Tibial artery (tissue), 4 donors: ENCODE data around the gene GGA3.

Experiments
- DNase-seq, 2 donors: peaks; one replicate each; pipeline ENCODE4 v3.0.0-alpha.2; 2019
- H3K27ac ChIP-seq, 2 donors: fragments of 200-600 bp; sonication (generic) in 1 of 2; 1 replicate in 1 of 2; 2 replicates in 1 of 2; pipeline ENCODE4 v1.5.1; 2018 to 2019; ENCODE audit warnings: mild to moderate bottlenecking in 1 of 2
- H3K27me3 ChIP-seq, 2 donors: fragments of 200-600 bp; sonication (generic) in 1 of 2; one replicate each; pipeline versions ENCODE4 v1.5.1 to v1.6.0; 2016 to 2019
- H3K36me3 ChIP-seq, 3 donors: fragments of 200-600 bp; sonication (generic) in 2 of 3; one replicate each; pipeline ENCODE4 v1.5.1; 2016 to 2019; ENCODE audit warnings: mild to moderate bottlenecking in 2 of 3
- H3K4me1 ChIP-seq, 4 donors: fragments of 200-600 bp; sonication (generic) in 2 of 4; 1 replicate in 3 of 4; 2 replicates in 1 of 4; pipeline ENCODE4 v1.5.1; 2016 to 2019
- H3K4me3 ChIP-seq, 2 donors: fragments of 200-600 bp; sonication (generic) in 1 of 2; 1 replicate in 1 of 2; 2 replicates in 1 of 2; pipeline ENCODE4 v1.5.1; 2018 to 2019; ENCODE audit warnings: mild to moderate bottlenecking in 2 of 2
- H3K9me3 ChIP-seq, 3 donors: fragments of 200-600 bp; sonication (generic) in 1 of 3; one replicate each; pipeline ENCODE4 v1.5.1; 2016 to 2019
- CTCF ChIP-seq, 2 experiments: fragments of 200-600 bp in 1 of 2; fragments of 450-650 bp in 1 of 2; IDR thresholded peaks; one replicate each; pipeline ENCODE4 v1.5.1; 2017 to 2019; ENCODE audit warnings: antibody characterized with exemption in 2 of 2, mild to moderate bottlenecking in 1 of 2, moderate library complexity in 1 of 2
- intact Hi-C: fragments of 100-400 bp; cut with DNase I; formaldehyde crosslinking; loops from one replicate; pipeline ENCODE4 v1.15.0; 2023; ENCODE audit warnings: low total_unique reads

GGA3 gene

GRCh38 chr17:75252039-75252816, 9.2 kb downstream of the GGA3 start:
- intact Hi-C loops = no loop called here
- Histone ChIP-seq H3K4me1 (peaks cover 0 to 20% (median 12%) of the 10 kb centered on the region in 4 donors), H3K4me3 (no peak overlapping the region), H3K9me3 (no peaks in the 10 kb centered on the region), H3K36me3 (no peaks in the 10 kb centered on the region), H3K27ac (no peak overlapping the region), H3K27me3 (no peaks in the 10 kb centered on the region)
- no peak for DNase-seq
- TF ChIP-seq CTCF (IDR thresholded peaks at IDR 0.05) = no peak

- peaks cover 0 to 24% (median 12%) of the 10 kb centered on the region in 4 donors for H3K4me1 ChIP-seq
- H3K27ac ChIP-seq = peak overlapping the region; percentile 69 to 73
- no peaks in the 10 kb centered on the region for H3K27me3 ChIP-seq
- peak overlapping the region; percentile 25 to 40 for H3K4me3 ChIP-seq
- H3K36me3 ChIP-seq = peaks cover 15 to 16% (median 16%) of the 10 kb centered on the region in 3 donors
- intact Hi-C loops = no loop called here
- no peak for TF ChIP-seq CTCF (IDR thresholded peaks at IDR 0.05)
- no peak for DNase-seq
- no peaks in the 10 kb centered on the region for H3K9me3 ChIP-seq
Observed at GRCh38 chr17:75250009-75250471, 11.4 kb downstream of the GGA3 start.

GRCh38 chr17:75249564-75249963, 11.8 kb downstream of the GGA3 start:
- intact Hi-C loops = no loop called here
- H3K27me3 ChIP-seq = no peaks in the 10 kb centered on the region

GRCh38 chr17:75246404-75246803, 15.0 kb downstream of the GGA3 start:
- no peak overlapping the region for H3K27ac ChIP-seq
- no peak for TF ChIP-seq CTCF (IDR thresholded peaks at IDR 0.05)
- peaks cover 48 to 52% (median 51%) of the 10 kb centered on the region in 3 donors for H3K36me3 ChIP-seq
- no peaks in the 10 kb centered on the region for H3K9me3 ChIP-seq
- no peak for DNase-seq
- H3K4me3 ChIP-seq = no peak overlapping the region
- intact Hi-C loops = no loop called here
- H3K4me1 ChIP-seq = peaks cover 0 to 24% (median 12%) of the 10 kb centered on the region in 4 donors
- no peaks in the 10 kb centered on the region for H3K27me3 ChIP-seq

More at GRCh38 chr17:75249564-75249963, 11.8 kb downstream of the GGA3 start:
- no peak for DNase-seq
- peak overlapping the region in 1 of 2 donors; percentile 40 for H3K4me3 ChIP-seq
- H3K27ac ChIP-seq = peak overlapping the region; percentile 69 to 73
- TF ChIP-seq CTCF (IDR thresholded peaks at IDR 0.05) = no peak
- H3K4me1 ChIP-seq = peaks cover 0 to 24% (median 12%) of the 10 kb centered on the region in 4 donors
- H3K9me3 ChIP-seq = no peaks in the 10 kb centered on the region
- H3K36me3 ChIP-seq = peaks cover 20 to 21% (median 21%) of the 10 kb centered on the region in 3 donors

GRCh38 chr17:75245011-75245410, 16.4 kb downstream of the GGA3 start:
- no peaks in the 10 kb centered on the region for H3K27me3 ChIP-seq
- DNase-seq = no peak
- peaks cover 0 to 16% (median 8%) of the 10 kb centered on the region in 4 donors for H3K4me1 ChIP-seq
- H3K4me3 ChIP-seq = no peak overlapping the region
- H3K9me3 ChIP-seq = no peaks in the 10 kb centered on the region
- no peak overlapping the region for H3K27ac ChIP-seq
- intact Hi-C loops = no loop called here
- TF ChIP-seq CTCF (IDR thresholded peaks at IDR 0.05) = no peak
- H3K36me3 ChIP-seq = peaks cover 54 to 66% (median 65%) of the 10 kb centered on the region in 3 donors
